LNCAP (cell line): ENCODE results near the gene LRRTM1.

ENCODE experiments used
- CTCF ChIP-seq: fragments of 450-650 bp; IDR thresholded peaks from 2 replicates; pipeline ENCODE4 v1.5.1; 2017; ENCODE audit warnings: mild to moderate bottlenecking

Gene LRRTM1

DNA sequence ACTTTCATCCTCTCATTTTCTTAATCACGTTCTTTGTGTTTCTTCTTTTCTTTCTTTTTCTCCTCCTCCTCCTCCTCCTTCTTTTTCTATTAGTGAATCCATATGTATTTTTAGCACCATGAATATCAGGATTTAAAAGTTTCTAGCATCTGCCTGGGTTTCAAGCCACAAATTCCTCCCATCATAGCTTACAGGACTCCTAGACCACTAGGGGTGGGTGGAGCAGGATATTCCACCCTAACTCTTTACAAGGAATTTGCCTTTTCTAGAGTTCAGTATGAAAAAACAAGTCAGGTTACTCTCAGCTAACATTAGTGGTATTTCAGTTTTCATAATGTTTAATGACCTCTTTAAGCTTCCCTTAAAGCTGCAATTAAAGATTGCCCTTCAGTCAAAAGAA, 19.1 kb upstream of the LRRTM1 start:
- TF ChIP-seq CTCF, result no peak

DNA sequence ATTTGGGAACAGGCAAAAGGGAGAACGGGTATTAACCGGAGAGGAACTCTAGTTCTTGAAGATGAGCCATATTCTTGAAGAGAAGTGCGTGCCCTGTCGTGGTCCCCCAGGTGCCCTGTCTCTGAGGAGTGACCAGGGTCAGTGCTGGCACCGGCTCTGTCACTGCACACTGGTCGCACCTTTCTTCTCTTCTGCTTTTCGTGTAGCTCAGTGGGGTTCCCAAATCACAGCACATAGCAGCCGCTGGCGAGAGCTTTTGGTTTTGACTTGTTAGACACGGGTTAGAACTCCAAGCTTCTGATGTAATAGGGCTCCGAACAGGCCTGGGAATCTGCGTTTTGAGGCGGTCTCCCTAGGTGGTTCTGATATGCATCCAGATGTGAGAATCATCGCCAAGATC, 18.4 kb upstream of the LRRTM1 start:
- TF ChIP-seq CTCF, result no peak

GRCh38 chr2:80322311-80322920, 17.9 kb upstream of the LRRTM1 start:
- no peak for TF ChIP-seq CTCF

GRCh38 chr2:80312282-80312839, 7.8 kb upstream of the LRRTM1 start:
- TF ChIP-seq CTCF, result no peak

DNA sequence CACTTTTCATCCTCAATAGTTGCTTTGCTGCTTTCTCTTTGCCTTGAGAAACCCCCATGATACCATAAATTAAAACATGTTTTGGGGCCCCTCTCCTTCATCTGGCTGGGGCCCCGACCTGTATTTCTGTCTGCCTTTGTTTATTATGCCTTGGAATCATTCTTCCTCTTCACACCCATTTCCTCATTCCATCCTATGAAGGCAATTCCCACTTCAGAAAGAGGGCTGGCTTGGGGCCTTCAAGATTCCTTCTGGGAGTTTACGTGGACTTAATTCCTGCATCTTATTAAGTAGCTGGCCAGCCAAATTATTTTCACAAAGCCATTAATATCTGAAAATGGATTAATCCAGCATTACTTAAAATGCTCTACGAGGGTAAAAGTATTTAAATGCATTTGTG, 6.8 kb upstream of the LRRTM1 start:
- no peak for TF ChIP-seq CTCF

GRCh38 chr2:80303006-80303908, 1.3 kb downstream of the LRRTM1 start:
- no peak for TF ChIP-seq CTCF

DNA sequence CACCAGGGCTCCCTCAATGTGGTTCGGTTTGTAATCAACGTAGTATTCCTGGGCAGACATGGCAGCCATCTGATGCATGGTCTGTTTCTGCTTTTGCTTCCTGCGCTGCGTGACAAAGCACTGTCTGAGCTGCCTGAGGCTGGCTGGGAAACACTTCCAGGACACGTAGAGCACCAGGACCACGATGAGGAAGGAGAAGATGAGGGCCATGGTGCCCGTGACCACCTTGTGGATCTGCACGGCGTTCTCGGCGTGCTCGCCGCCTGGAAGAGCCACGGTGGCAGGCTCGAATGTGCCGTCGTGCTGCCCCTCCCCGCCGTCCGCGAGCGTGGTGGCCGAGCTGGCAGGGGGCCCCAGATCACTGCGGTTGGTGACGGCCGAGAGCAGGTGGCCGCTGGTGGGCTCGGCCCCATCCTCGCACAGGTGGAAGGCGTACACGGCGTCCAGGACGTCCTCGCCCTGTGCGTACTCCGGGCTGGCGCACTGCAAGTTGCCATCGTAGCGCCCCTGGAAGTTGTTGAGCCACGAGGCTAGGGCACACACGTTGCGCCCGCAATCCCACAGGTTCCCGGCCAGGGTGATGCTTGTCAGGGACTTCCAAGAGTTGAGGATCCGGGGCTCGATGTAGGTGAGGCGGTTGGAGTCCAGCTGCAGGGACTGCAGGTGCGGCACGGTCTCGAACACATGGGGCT, 2.1 kb downstream of the LRRTM1 start:
- TF ChIP-seq CTCF, result no peak
